MM.1S (cell line): ENCODE results near the gene SHISA7.
"Not testable (repeated sequence)": the region's sequence is repeated elsewhere in the genome, so short reads cannot be mapped to it uniquely, and the experiment has no call there.

ENCODE experiments used
- DNase-seq: peaks from one replicate; pipeline ENCODE4 v3.0.0-alpha.2; 2015
- H2AFZ ChIP-seq: fragments of 300-600 bp; sonication (generic); 2 replicates; pipeline ENCODE4 v1.6.0; 2016; ENCODE audit warnings: antibody characterized with exemption, low read length
- H3F3A ChIP-seq: fragments of 300-600 bp; sonication (generic); 2 replicates; pipeline ENCODE4 v1.6.1; 2016; ENCODE audit warnings: mild to moderate bottlenecking, antibody characterized with exemption, low read length, moderate library complexity, mixed read lengths; ENCODE audit not compliant: insufficient read depth
- H3K27ac ChIP-seq: fragments of 300-600 bp; sonication (generic); 2 replicates; pipeline ENCODE4 v1.5.1; 2016; ENCODE audit warnings: mild to moderate bottlenecking, low read length
- H3K27me3 ChIP-seq: fragments of 300-600 bp; sonication (generic); replicated peaks from 2 replicates; pipeline ENCODE4 v1.6.0; 2016; ENCODE audit warnings: low read length; ENCODE audit not compliant: insufficient read depth
- H3K36me3 ChIP-seq: fragments of 300-600 bp; sonication (generic); replicated peaks from 2 replicates; pipeline ENCODE4 v1.6.1; 2016; ENCODE audit warnings: mild to moderate bottlenecking, low read length, mixed read lengths; ENCODE audit not compliant: insufficient read depth
- H3K4me1 ChIP-seq: fragments of 300-600 bp; sonication (generic); 2 replicates; pipeline ENCODE4 v1.6.1; 2016; ENCODE audit warnings: low read length, mixed read lengths
- H3K4me2 ChIP-seq: fragments of 300-600 bp; sonication (generic); 2 replicates; pipeline ENCODE4 v1.6.0; 2016; ENCODE audit warnings: low read depth, low read length
- H3K4me3 ChIP-seq: fragments of 300-600 bp; sonication (generic); 2 replicates; pipeline ENCODE4 v1.5.1; 2016; ENCODE audit warnings: low read length, mixed read lengths
- H3K79me2 ChIP-seq: fragments of 300-600 bp; sonication (generic); 2 replicates; pipeline ENCODE4 v1.6.1; 2016; ENCODE audit warnings: mixed run types, low read length, mixed read lengths
- H3K9ac ChIP-seq: fragments of 300-600 bp; sonication (generic); 2 replicates; pipeline ENCODE4 v1.6.1; 2016; ENCODE audit warnings: low read length, mixed read lengths
- H3K9me2 ChIP-seq: fragments of 300-600 bp; sonication (generic); replicated peaks from 2 replicates; pipeline ENCODE4 v1.6.1; 2016; ENCODE audit warnings: mild to moderate bottlenecking, low read length, mixed read lengths; ENCODE audit not compliant: insufficient read depth
- H3K9me3 ChIP-seq: fragments of 300-600 bp; sonication (generic); replicated peaks from 2 replicates; pipeline ENCODE4 v1.6.1; 2016; ENCODE audit warnings: mild to moderate bottlenecking, low read length, mixed read lengths; ENCODE audit not compliant: insufficient read depth
- H4K20me1 ChIP-seq: fragments of 300-600 bp; sonication (generic); 2 replicates; pipeline ENCODE4 v1.6.1; 2016; ENCODE audit warnings: mild to moderate bottlenecking, low read length, moderate library complexity, mixed read lengths; ENCODE audit not compliant: insufficient read depth
- EZH2 ChIP-seq: fragments of 300-600 bp; sonication (generic); optimal IDR thresholded peaks from 2 replicates; pipeline ENCODE3; 2017; ENCODE audit warnings: low read depth, mild to moderate bottlenecking, antibody characterized with exemption, low read length, mixed read lengths
- EZH2phosphoT487 ChIP-seq: fragments of 300-600 bp; sonication (generic); IDR thresholded peaks from 2 replicates; pipeline ENCODE4 v1.6.1; 2018; ENCODE audit warnings: antibody characterized with exemption, low read length
- TF ChIP-seq, protein P1 (sequence below): fragments of 300-600 bp; sonication (generic); IDR thresholded peaks from 2 replicates; pipeline ENCODE4 v1.5.1; 2016; ENCODE audit warnings: antibody characterized with exemption, low read length, mixed read lengths

The SHISA7 gene

DNA sequence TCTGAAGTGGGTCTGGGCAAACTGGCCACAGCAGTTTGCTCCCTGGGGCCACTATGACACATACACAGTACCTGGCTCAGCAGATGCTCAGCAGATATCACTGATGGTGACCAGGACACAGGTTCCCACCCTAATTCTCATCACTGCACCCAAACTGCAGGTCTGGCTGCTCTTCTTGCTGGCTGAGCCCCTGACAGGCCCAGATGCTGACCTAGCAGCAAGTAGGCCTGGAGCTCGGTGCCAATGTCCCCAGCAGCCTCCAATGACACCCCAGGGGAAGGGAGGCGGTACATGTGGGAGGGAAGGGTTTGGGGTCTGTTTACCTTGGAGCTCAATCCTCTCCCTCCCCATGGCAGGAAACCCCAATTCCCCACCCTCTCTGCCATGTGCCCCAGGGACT, 40.6 kb downstream of the SHISA7 start:
- Histone ChIP-seq H3K36me3 (peaks cover 21% of the 10 kb centered on the region), H3F3A (peaks cover 44% of the 10 kb centered on the region), H3K9me3 (no peaks in the 10 kb centered on the region), H3K27me3 (no peaks in the 10 kb centered on the region), H3K4me2 (no peak overlapping the region), H3K4me1 (peaks cover 14% of the 10 kb centered on the region), H3K4me3 (no peak overlapping the region), H4K20me1 (peaks cover 20% of the 10 kb centered on the region), H3K79me2 (peaks cover 46% of the 10 kb centered on the region), H2AFZ (no peak overlapping the region), H3K27ac (no peak overlapping the region), H3K9ac (no peak overlapping the region), H3K9me2 (no peaks in the 10 kb centered on the region)
- DNase-seq: no peak
- TF ChIP-seq, protein P1, sequence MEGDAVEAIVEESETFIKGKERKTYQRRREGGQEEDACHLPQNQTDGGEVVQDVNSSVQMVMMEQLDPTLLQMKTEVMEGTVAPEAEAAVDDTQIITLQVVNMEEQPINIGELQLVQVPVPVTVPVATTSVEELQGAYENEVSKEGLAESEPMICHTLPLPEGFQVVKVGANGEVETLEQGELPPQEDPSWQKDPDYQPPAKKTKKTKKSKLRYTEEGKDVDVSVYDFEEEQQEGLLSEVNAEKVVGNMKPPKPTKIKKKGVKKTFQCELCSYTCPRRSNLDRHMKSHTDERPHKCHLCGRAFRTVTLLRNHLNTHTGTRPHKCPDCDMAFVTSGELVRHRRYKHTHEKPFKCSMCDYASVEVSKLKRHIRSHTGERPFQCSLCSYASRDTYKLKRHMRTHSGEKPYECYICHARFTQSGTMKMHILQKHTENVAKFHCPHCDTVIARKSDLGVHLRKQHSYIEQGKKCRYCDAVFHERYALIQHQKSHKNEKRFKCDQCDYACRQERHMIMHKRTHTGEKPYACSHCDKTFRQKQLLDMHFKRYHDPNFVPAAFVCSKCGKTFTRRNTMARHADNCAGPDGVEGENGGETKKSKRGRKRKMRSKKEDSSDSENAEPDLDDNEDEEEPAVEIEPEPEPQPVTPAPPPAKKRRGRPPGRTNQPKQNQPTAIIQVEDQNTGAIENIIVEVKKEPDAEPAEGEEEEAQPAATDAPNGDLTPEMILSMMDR: no peak
- no peak for TF ChIP-seq EZH2
- no peak for TF ChIP-seq EZH2phosphoT487

GRCh38 chr19:55401390-55401789, 41.7 kb downstream of the SHISA7 start:
- DNase-seq, H3K4me2 ChIP-seq, H3K27me3 ChIP-seq, H3K9me3 ChIP-seq, H3K9ac ChIP-seq, H3K9me2 ChIP-seq, H2AFZ ChIP-seq, H3K27ac ChIP-seq, H3K4me3 ChIP-seq: not testable (repeated sequence)
- H3K4me1 ChIP-seq: peaks cover 11% of the 10 kb centered on the region
- H3K79me2 ChIP-seq: peaks cover 35% of the 10 kb centered on the region
- H4K20me1 ChIP-seq: peaks cover 18% of the 10 kb centered on the region
- H3K36me3 ChIP-seq: peaks cover 20% of the 10 kb centered on the region
- peaks cover 44% of the 10 kb centered on the region for H3F3A ChIP-seq

DNA sequence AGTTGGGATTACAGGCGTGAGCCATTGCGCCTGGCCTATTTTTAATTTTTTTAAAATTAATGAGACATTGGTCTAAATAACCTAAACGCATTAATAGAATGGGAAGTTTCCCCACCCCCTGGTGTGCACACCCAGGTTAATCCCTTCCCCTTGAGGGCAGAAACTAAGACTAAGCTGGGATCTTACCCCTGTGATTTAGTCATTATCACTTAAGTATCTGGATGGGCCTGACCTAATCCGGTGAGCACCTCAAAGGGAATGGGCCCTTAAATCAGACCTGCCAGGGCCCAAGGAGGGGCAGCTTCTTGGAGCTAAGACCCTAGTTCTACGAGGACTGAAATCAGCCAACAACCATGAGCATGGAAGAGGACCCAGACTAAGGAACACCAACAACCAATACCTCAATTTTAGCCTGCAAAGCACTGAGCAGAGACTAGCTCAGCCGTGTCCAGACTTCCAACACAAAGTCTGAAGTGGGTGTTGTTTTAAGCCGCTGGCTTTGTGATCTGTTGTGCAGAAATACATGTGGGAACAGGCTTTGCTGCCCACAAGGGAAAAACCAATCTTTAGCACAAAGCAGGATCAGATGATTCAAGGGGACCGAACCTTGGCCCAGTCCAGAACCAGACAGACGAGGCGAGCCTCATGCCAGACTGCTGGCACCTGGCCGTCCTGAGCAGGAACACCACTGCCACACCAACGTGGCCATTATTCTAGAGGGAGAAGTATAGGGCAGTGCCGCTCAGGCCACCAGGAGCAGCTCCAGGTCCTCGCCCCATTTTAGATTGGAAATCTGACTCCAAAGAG, 42.6 kb downstream of the SHISA7 start:
- Histone ChIP-seq H3F3A (peaks cover 38% of the 10 kb centered on the region), H3K36me3 (peaks cover 19% of the 10 kb centered on the region), H3K79me2 (peaks cover 26% of the 10 kb centered on the region), H4K20me1 (peaks cover 9% of the 10 kb centered on the region), H2AFZ (no peak overlapping the region), H3K9me2 (no peaks in the 10 kb centered on the region), H3K27me3 (no peaks in the 10 kb centered on the region), H3K9me3 (no peaks in the 10 kb centered on the region), H3K4me1 (peaks cover 2% of the 10 kb centered on the region; the same call in 1 of the 2 replicates), H3K27ac (no peak overlapping the region), H3K4me3 (no peak overlapping the region), H3K9ac (no peak overlapping the region), H3K4me2 (no peak overlapping the region)
- TF ChIP-seq, protein P1: no peak
- TF ChIP-seq EZH2 (no peak), EZH2phosphoT487 (no peak)
- no peak for DNase-seq
